Stimulated activated CD4-positive, alpha-beta T cell treated with anti-CD3 and anti-CD28 coated beads, Interleukin-15, amount 100 ng/mL, for 1 hour (primary cell): ENCODE results near the gene BHLHA15.

Experiments used
- DNase-seq, 2 donors: peaks; one replicate each; pipeline ENCODE4 v3.0.0-alpha.2; 2020; ENCODE audit warnings: low read depth in 1 of 2, low spot score in 1 of 2

Gene BHLHA15

GRCh38 chr7:98211221-98211675 is at the start of gene BHLHA15:
BHLHA15 (plus strand) TSS chr7:98211439; CDS start chr7:98212310, 871 bp downstream.
- peak in 1 of 2 donors; percentile 11 for DNase-seq

- DNase-seq = no peak
These were observed 48.5 kb upstream of the BHLHA15 start for GRCh38 chr7:98162758-98163157.

GRCh38 chr7:98163269-98163668 is 48.0 kb upstream of the BHLHA15 start:
- DNase-seq = no peak

- no peak for DNase-seq
These were observed 47.3 kb upstream of the BHLHA15 start for GRCh38 chr7:98163704-98164494.

- peak in 1 of 2 donors; percentile 36 for DNase-seq
These were observed 45.2 kb upstream of the BHLHA15 start for GRCh38 chr7:98165827-98166667.

GRCh38 chr7:98166668-98166970 is 44.6 kb upstream of the BHLHA15 start:
- no peak for DNase-seq

GRCh38 chr7:98167653-98168052 is 43.6 kb upstream of the BHLHA15 start:
- no peak for DNase-seq

- DNase-seq = peak; percentile 29 to 33
These were observed 42.9 kb upstream of the BHLHA15 start for GRCh38 chr7:98168181-98168903.

- DNase-seq = no peak
These were observed 42.2 kb upstream of the BHLHA15 start for GRCh38 chr7:98168904-98169621.

- no peak for DNase-seq
These were observed 40.3 kb upstream of the BHLHA15 start for GRCh38 chr7:98170966-98171365.

- no peak for DNase-seq
These were observed 39.8 kb upstream of the BHLHA15 start for GRCh38 chr7:98171449-98171848.

GRCh38 chr7:98174334-98175259 is 36.6 kb upstream of the BHLHA15 start:
- no peak for DNase-seq

GRCh38 chr7:98175260-98175940 is 35.8 kb upstream of the BHLHA15 start:
- DNase-seq = no peak

- no peak for DNase-seq
These were observed 33.7 kb upstream of the BHLHA15 start for GRCh38 chr7:98177553-98177952.

GRCh38 chr7:98178321-98178720 is 32.9 kb upstream of the BHLHA15 start:
- no peak for DNase-seq

GRCh38 chr7:98178762-98179490 is 32.3 kb upstream of the BHLHA15 start:
- no peak for DNase-seq

- no peak for DNase-seq
These were observed 30.5 kb upstream of the BHLHA15 start for GRCh38 chr7:98180751-98181150.

- DNase-seq = no peak
These were observed 26.1 kb upstream of the BHLHA15 start for GRCh38 chr7:98185101-98185500.
